Muscle of leg (tissue), 11 donors: ENCODE data around the gene ABL2. TPM values are rescaled to one million over a fixed set of nuclear protein-coding genes. Genes with fewer than 3 reads are reported as not detected.

Experiments used
- DNase-seq: peaks from one replicate; pipeline ENCODE4 v3.0.0; 2013
- H3K27ac ChIP-seq: one replicate; pipeline ENCODE4 v1.5.1; 2013; ENCODE audit warnings: mild to moderate bottlenecking, low read length, control low read depth
- H3K27me3 ChIP-seq: one replicate; pipeline ENCODE4 v1.6.1; 2013; ENCODE audit warnings: low read length; ENCODE audit not compliant: control insufficient read depth, insufficient read depth
- H3K36me3 ChIP-seq: one replicate; pipeline ENCODE4 v1.6.1; 2013; ENCODE audit warnings: low read length; ENCODE audit not compliant: control insufficient read depth, insufficient read depth
- H3K4me1 ChIP-seq: one replicate; pipeline ENCODE4 v1.6.1; 2013; ENCODE audit warnings: low read length; ENCODE audit not compliant: control insufficient read depth, insufficient read depth
- H3K4me3 ChIP-seq: one replicate; pipeline ENCODE4 v1.5.1; 2013; ENCODE audit warnings: low read length, control low read depth
- H3K9me3 ChIP-seq: replicated peaks from 2 replicates; pipeline ENCODE4 v1.6.1; 2013; ENCODE audit warnings: low read depth, low read length; ENCODE audit not compliant: control insufficient read depth
- WGBS: methylation state at CpG from one replicate; pipeline ENCODE4 v1.1.5; 2013; ENCODE audit warnings: missing lambda C conversion rate; ENCODE audit not compliant: insufficient coverage; 5-methylcytosine and 5-hydroxymethylcytosine counted together
- polyA plus RNA-seq, 8 donors: library from polyadenylated mRNA; unstranded; fragments of 120-200 nt; gene quantifications; one replicate each; pipeline versions ENCODE4 v1.2.1 to v1.2.3, GENCODE V29; 2013; ENCODE audit warnings: inconsistent platforms in 1 of 8, low replicate concordance in 1 of 8; ENCODE audit not compliant: insufficient read length in 8 of 8, insufficient read depth in 1 of 8
- total RNA-seq: library from RNA; stranded (reverse); fragments of 120-200 nt; gene quantifications from one replicate; pipeline ENCODE4 v1.2.4, GENCODE V29; 2013

The ABL2 gene
- total and polyA plus RNA-seq, 9 donors: 5.5 to 10.5 (median 8.3) TPM

- Histone ChIP-seq H3K4me3 (no peak overlapping the region), H3K36me3 (peaks cover 23% of the 10 kb centered on the region), H3K4me1 (no peaks in the 10 kb centered on the region), H3K27me3 (no peaks in the 10 kb centered on the region), H3K27ac (no peak overlapping the region), H3K9me3 (no peaks in the 10 kb centered on the region)
- no CpG with 5 or more reads among the region's 4 CpGs for WGBS
- no peak for DNase-seq
These were observed 127.9 kb downstream of the ABL2 start for GRCh38 chr1:179101566-179101965.

GRCh38 chr1:179099891-179100290, 129.6 kb downstream of the ABL2 start:
- H3K9me3 ChIP-seq: no peaks in the 10 kb centered on the region
- H3K27ac ChIP-seq: no peak overlapping the region
- H3K27me3 ChIP-seq: no peaks in the 10 kb centered on the region
- no peak overlapping the region for H3K4me3 ChIP-seq
- DNase-seq: no peak
- H3K36me3 ChIP-seq: peaks cover 38% of the 10 kb centered on the region
- no peaks in the 10 kb centered on the region for H3K4me1 ChIP-seq
- WGBS: no CpG with 5 or more reads among the region's 4 CpGs

DNA sequence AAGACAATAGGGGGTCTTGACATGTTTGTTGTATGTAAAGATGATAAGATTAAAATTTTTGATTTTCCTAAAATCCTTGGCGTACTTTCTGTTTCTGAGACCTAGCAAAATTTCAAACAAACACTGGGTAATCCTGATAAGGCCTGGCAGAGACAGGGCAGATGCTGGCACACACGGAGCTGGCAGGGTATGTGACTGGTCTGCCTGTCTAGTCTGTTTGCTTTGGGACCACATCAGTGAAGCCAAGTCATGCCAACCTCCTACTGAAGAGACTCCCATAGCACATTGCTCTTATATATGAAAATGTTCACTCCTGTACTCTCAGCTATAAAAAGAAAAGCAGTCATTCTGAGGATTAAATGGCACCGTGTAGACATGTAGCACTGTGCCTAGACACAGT, 133.6 kb downstream of the ABL2 start:
- peaks cover 69% of the 10 kb centered on the region for H3K36me3 ChIP-seq

DNA sequence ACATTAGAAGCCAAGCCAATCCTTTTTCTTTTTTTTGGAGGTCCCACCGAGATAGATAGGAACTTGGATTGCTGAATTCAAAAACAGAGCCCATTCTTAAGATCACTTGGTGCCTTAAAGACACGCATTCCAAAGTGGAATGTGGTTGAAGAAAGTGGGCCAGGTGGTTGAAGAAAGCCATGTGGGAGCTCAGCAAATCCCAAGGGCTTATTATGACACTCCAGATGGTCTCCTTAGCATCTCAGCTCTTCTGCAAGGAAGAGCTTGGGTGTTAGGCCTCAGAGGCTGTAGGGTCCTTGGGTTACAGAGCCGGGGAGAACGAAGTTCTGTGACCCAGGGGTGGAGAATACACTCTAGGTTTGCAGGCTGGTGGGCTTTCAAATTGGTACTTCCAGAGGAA, 134.1 kb downstream of the ABL2 start:
- Histone ChIP-seq H3K9me3 (no peaks in the 10 kb centered on the region), H3K36me3 (peaks cover 69% of the 10 kb centered on the region), H3K4me3 (no peak overlapping the region), H3K27ac (no peak overlapping the region), H3K4me1 (peaks cover 4% of the 10 kb centered on the region), H3K27me3 (no peaks in the 10 kb centered on the region)
- DNase-seq: no peak
- WGBS: 94% methylated on average over 2 of the region's 4 CpGs

More for the DNA sequence above, 133.6 kb downstream of the ABL2 start:
- no peaks in the 10 kb centered on the region for H3K27me3 ChIP-seq
- 57% methylated on average over 1 of the region's 3 CpGs for WGBS
- no peak overlapping the region for H3K4me3 ChIP-seq
- no peaks in the 10 kb centered on the region for H3K9me3 ChIP-seq
- no peak for DNase-seq
- no peak overlapping the region for H3K27ac ChIP-seq
- H3K4me1 ChIP-seq: no peaks in the 10 kb centered on the region

DNA sequence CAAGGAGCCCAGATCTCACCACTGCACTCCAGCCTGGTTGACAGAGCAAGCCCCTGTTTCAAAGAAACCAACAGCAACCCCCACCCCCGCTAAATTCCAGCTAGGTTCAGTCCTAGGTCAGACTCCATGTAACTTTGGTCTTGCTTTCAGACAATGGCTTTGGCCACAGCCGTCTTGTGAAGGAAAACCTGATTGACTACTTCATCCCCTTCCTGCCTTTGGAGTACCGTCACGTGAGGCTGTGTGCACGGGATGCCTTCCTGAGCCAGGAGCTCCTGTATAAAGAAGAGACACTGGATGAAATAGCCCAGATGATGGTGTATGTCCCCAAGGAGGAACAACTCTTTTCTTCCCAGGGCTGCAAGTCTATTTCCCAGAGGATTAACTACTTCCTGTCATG, 134.7 kb downstream of the ABL2 start:
- Histone ChIP-seq H3K4me3 (no peak overlapping the region), H3K27me3 (no peaks in the 10 kb centered on the region), H3K9me3 (no peaks in the 10 kb centered on the region), H3K4me1 (peaks cover 7% of the 10 kb centered on the region), H3K36me3 (peaks cover 70% of the 10 kb centered on the region), H3K27ac (no peak overlapping the region)
- peak; percentile 13 for DNase-seq
- no CpG with 5 or more reads among the region's 5 CpGs for WGBS

- no peak for DNase-seq
- H3K27me3 ChIP-seq: no peaks in the 10 kb centered on the region
- 88% methylated on average over 7 of the region's 9 CpGs for WGBS
- H3K27ac ChIP-seq: no peak overlapping the region
- no peaks in the 10 kb centered on the region for H3K9me3 ChIP-seq
- H3K4me1 ChIP-seq: peaks cover 7% of the 10 kb centered on the region
- H3K36me3 ChIP-seq: peaks cover 75% of the 10 kb centered on the region
- H3K4me3 ChIP-seq: no peak overlapping the region
These were observed 136.5 kb downstream of the ABL2 start for GRCh38 chr1:179092896-179093461.

- DNase-seq: no peak
- Histone ChIP-seq H3K4me1 (peaks cover 12% of the 10 kb centered on the region), H3K4me3 (no peak overlapping the region), H3K27ac (no peak overlapping the region), H3K36me3 (peaks cover 79% of the 10 kb centered on the region), H3K27me3 (no peaks in the 10 kb centered on the region), H3K9me3 (no peaks in the 10 kb centered on the region)
- WGBS: 80% methylated on average over 2 of the region's 5 CpGs
These were observed 137.7 kb downstream of the ABL2 start for GRCh38 chr1:179091691-179092165.

- H3K9me3 ChIP-seq: no peaks in the 10 kb centered on the region
- no peak overlapping the region for H3K27ac ChIP-seq
- WGBS: 79% methylated on average over 4 of the region's 4 CpGs
- H3K4me1 ChIP-seq: peaks cover 12% of the 10 kb centered on the region
- H3K36me3 ChIP-seq: peaks cover 74% of the 10 kb centered on the region
- no peak for DNase-seq
- no peaks in the 10 kb centered on the region for H3K27me3 ChIP-seq
- H3K4me3 ChIP-seq: no peak overlapping the region
These were observed 138.6 kb downstream of the ABL2 start for GRCh38 chr1:179090923-179091322.

DNA sequence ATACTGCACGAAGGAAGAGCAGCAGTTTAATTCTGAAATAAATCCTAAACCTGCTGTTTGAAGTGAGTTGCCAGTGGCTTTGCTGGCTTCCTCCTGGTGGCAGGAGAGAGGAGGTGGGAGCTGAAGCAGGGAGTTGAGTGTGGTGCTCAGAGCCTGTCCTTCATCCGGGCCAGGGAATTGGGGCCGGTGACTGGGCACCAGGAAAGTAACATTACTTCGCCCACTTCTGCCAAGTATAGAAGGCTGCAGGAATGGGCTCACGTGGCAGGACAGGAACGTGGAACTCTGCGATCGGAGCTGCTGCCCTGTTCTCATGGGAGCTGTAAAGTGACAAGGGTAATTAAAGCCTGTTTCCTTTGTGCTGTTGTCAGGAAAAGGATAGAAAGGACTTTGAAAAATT, 139.0 kb downstream of the ABL2 start:
- no peaks in the 10 kb centered on the region for H3K9me3 ChIP-seq
- peaks cover 74% of the 10 kb centered on the region for H3K36me3 ChIP-seq
- H3K27me3 ChIP-seq: no peaks in the 10 kb centered on the region
- H3K27ac ChIP-seq: no peak overlapping the region
- no peak for DNase-seq
- 57% methylated on average over 8 of the region's 8 CpGs for WGBS
- H3K4me1 ChIP-seq: peaks cover 12% of the 10 kb centered on the region
- no peak overlapping the region for H3K4me3 ChIP-seq

DNA sequence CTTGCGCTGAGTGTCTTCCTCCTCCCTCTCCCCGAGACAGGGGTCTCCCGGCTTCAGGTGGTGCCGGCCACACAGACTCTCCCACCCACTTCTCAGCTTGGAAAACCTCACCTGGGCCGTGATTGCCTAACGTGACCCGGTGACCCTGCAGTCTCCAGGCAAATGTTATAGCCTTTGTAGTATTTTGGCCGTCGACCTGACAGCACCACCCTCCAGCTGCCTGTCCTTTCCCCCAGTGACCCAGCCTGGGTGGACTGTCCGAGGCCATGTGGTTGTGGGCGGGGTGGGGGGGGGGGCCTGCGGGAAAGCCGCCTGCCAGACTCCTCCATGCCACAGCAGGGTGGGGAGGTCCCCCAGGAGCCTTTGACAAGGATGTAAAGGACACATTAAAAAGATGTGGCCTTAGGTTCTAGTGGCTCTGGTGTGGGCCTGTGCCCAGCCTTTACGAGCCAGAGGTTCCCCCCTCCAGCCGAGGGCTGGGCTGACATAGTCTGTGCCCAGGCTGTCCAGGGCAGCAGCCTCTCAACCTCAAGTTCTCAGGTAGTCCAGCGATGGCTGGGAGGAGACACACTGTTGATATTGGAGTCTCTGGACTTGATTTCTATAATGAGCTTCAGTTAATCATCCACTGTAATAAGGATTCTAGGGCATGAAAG, 139.5 kb downstream of the ABL2 start:
- 85% methylated on average over 7 of the region's 16 CpGs for WGBS
- H3K4me3 ChIP-seq: no peak overlapping the region
- H3K27ac ChIP-seq: no peak overlapping the region
- peaks cover 71% of the 10 kb centered on the region for H3K36me3 ChIP-seq
- H3K9me3 ChIP-seq: no peaks in the 10 kb centered on the region
- peaks cover 12% of the 10 kb centered on the region for H3K4me1 ChIP-seq
- H3K27me3 ChIP-seq: no peaks in the 10 kb centered on the region
- DNase-seq: no peak
